Stimulated activated CD4-positive, alpha-beta T cell treated with anti-CD3 and anti-CD28 coated beads, Interleukin-1b, Interleukin-23, amount 100 ng/mL, for 24 hours (primary cell): ENCODE measurements around the gene ITGAX.
"Not testable (repeated sequence)": the region's sequence is repeated elsewhere in the genome, so short reads cannot be mapped to it uniquely, and the experiment has no call there.

Source experiments
- DNase-seq, 4 experiments: peaks; one replicate each; pipeline ENCODE4 v3.0.0-alpha.2; 2020; ENCODE audit warnings: low read depth in 4 of 4, low spot score in 1 of 4

ITGAX gene

GRCh38 chr16:31404353-31405064 is 49.5 kb downstream of the ITGAX start:
- no peak for DNase-seq

- DNase-seq: no peak
Observed at GRCh38 chr16:31407406-31407805, 52.4 kb downstream of the ITGAX start.

GRCh38 chr16:31409433-31409832 is 54.5 kb downstream of the ITGAX start:
- DNase-seq: no peak

- no peak for DNase-seq
Observed at GRCh38 chr16:31410082-31410481, 55.1 kb downstream of the ITGAX start.

- DNase-seq: no peak
Observed at GRCh38 chr16:31411024-31411844, 56.3 kb downstream of the ITGAX start.

GRCh38 chr16:31412750-31413149 is 57.8 kb downstream of the ITGAX start:
- no peak for DNase-seq

- no peak for DNase-seq
Observed at GRCh38 chr16:31413381-31413780, 58.4 kb downstream of the ITGAX start.

- no peak for DNase-seq
Observed at GRCh38 chr16:31413943-31414342, 59.0 kb downstream of the ITGAX start.

- DNase-seq: no peak
Observed at GRCh38 chr16:31414706-31415105, 59.7 kb downstream of the ITGAX start.

GRCh38 chr16:31416371-31416770 is 61.4 kb downstream of the ITGAX start:
- no peak for DNase-seq

GRCh38 chr16:31417036-31417435 is 62.1 kb downstream of the ITGAX start:
- not testable (repeated sequence) for DNase-seq

GRCh38 chr16:31417916-31418315 is 62.9 kb downstream of the ITGAX start:
- DNase-seq: no peak

- no peak for DNase-seq
Observed at GRCh38 chr16:31420037-31420436, 65.1 kb downstream of the ITGAX start.

GRCh38 chr16:31421587-31421986 is 66.6 kb downstream of the ITGAX start:
- peak in 3 of 4 experiments; percentile 2 to 38 (median 15) for DNase-seq

GRCh38 chr16:31423241-31423640 is 68.3 kb downstream of the ITGAX start:
- DNase-seq: no peak

GRCh38 chr16:31423801-31424200 is 68.8 kb downstream of the ITGAX start:
- no peak for DNase-seq

- DNase-seq: peak in 3 of 4 experiments; percentile 25 to 49 (median 45)
Observed at GRCh38 chr16:31427441-31428278, 72.7 kb downstream of the ITGAX start.

- no peak for DNase-seq
Observed at GRCh38 chr16:31428279-31428597, 73.3 kb downstream of the ITGAX start, which contains the start of gene COX6A2. TSS of gene COX6A2 (minus strand) at chr16:31428360. CDS start at chr16:31428325, 35 bp downstream.

- DNase-seq: no peak
Observed at GRCh38 chr16:31428638-31429247, 73.8 kb downstream of the ITGAX start.

- no peak for DNase-seq
Observed at GRCh38 chr16:31429314-31429713, 74.3 kb downstream of the ITGAX start.

- no peak for DNase-seq
Observed at GRCh38 chr16:31429796-31430195, 74.8 kb downstream of the ITGAX start.
